PFSK-1 (cell line): Measurements from ENCODE around the gene EIF4B.

Experiments
- POLR2AphosphoS5 ChIP-seq: IDR thresholded peaks from 2 replicates; pipeline ENCODE4 v1.6.1; 2012; ENCODE audit warnings: low read depth, mild to moderate bottlenecking, control low read depth, low read length, moderate library complexity
- TF ChIP-seq, protein P1 (sequence below), 2 experiments: IDR thresholded peaks; 2 replicates each; pipeline versions ENCODE4 v1.6.1 to v1.8.0; 2011 to 2012; ENCODE audit warnings: low read depth in 2 of 2, low read length in 2 of 2, control low read depth in 1 of 2, inconsistent platforms in 1 of 2, mild to moderate bottlenecking in 1 of 2, moderate library complexity in 1 of 2; ENCODE audit not compliant: insufficient read depth in 1 of 2

- TF ChIP-seq POLR2AphosphoS5: no peak
- TF ChIP-seq, protein P1, sequence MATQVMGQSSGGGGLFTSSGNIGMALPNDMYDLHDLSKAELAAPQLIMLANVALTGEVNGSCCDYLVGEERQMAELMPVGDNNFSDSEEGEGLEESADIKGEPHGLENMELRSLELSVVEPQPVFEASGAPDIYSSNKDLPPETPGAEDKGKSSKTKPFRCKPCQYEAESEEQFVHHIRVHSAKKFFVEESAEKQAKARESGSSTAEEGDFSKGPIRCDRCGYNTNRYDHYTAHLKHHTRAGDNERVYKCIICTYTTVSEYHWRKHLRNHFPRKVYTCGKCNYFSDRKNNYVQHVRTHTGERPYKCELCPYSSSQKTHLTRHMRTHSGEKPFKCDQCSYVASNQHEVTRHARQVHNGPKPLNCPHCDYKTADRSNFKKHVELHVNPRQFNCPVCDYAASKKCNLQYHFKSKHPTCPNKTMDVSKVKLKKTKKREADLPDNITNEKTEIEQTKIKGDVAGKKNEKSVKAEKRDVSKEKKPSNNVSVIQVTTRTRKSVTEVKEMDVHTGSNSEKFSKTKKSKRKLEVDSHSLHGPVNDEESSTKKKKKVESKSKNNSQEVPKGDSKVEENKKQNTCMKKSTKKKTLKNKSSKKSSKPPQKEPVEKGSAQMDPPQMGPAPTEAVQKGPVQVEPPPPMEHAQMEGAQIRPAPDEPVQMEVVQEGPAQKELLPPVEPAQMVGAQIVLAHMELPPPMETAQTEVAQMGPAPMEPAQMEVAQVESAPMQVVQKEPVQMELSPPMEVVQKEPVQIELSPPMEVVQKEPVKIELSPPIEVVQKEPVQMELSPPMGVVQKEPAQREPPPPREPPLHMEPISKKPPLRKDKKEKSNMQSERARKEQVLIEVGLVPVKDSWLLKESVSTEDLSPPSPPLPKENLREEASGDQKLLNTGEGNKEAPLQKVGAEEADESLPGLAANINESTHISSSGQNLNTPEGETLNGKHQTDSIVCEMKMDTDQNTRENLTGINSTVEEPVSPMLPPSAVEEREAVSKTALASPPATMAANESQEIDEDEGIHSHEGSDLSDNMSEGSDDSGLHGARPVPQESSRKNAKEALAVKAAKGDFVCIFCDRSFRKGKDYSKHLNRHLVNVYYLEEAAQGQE (IDR thresholded peaks at IDR 0.05; ENCODE audit: insufficient read depth in 1 of 2, low read depth in 2 of 2, low read length in 2 of 2): no peak
These were observed 56.0 kb downstream of the EIF4B start for GRCh38 chr12:53062011-53062961.
